GM18526 (cell line): ENCODE data around the gene RBP7.
A peak's percentile ranks its signal among the peaks of the same experiment; 100 is the strongest.

ENCODE experiments used
- POLR2A ChIP-seq: IDR thresholded peaks from 3 replicates; pipeline ENCODE4 v1.6.1; 2011; ENCODE audit not compliant: insufficient read length; ENCODE audit errors: extremely low read depth

The RBP7 gene

GRCh38 chr1:10022656-10023055 lies 25.6 kb downstream of the RBP7 start:
- TF ChIP-seq POLR2A, result no peak

GRCh38 chr1:10025354-10025753 lies 28.3 kb downstream of the RBP7 start:
- no peak for TF ChIP-seq POLR2A

GRCh38 chr1:10027027-10027426 lies 30.0 kb downstream of the RBP7 start:
- TF ChIP-seq POLR2A, result no peak

- no peak for TF ChIP-seq POLR2A
Measured at GRCh38 chr1:10031461-10031860, 34.4 kb downstream of the RBP7 start.

- peak; percentile 42 for TF ChIP-seq POLR2A
Measured at GRCh38 chr1:10032590-10033358, 35.7 kb downstream of the RBP7 start, which contains the start of gene UBE4B. TSS of gene UBE4B (plus strand) at chr1:10032958. CDS start at chr1:10033671, 713 bp downstream.

GRCh38 chr1:10033359-10033845 lies 36.4 kb downstream of the RBP7 start:
- TF ChIP-seq POLR2A, result no peak

- TF ChIP-seq POLR2A, result no peak
Measured at GRCh38 chr1:10042746-10043145, 45.7 kb downstream of the RBP7 start.

GRCh38 chr1:10045480-10046355 lies 48.7 kb downstream of the RBP7 start:
- no peak for TF ChIP-seq POLR2A

GRCh38 chr1:10046356-10047085 lies 49.5 kb downstream of the RBP7 start:
- TF ChIP-seq POLR2A, result no peak

GRCh38 chr1:10048601-10049000 lies 51.6 kb downstream of the RBP7 start:
- no peak for TF ChIP-seq POLR2A

- no peak for TF ChIP-seq POLR2A
Measured at GRCh38 chr1:10050611-10051010, 53.6 kb downstream of the RBP7 start.

GRCh38 chr1:10051656-10052055 lies 54.6 kb downstream of the RBP7 start:
- TF ChIP-seq POLR2A, result no peak

- no peak for TF ChIP-seq POLR2A
Measured at GRCh38 chr1:10052347-10052746, 55.3 kb downstream of the RBP7 start.

- TF ChIP-seq POLR2A, result no peak
Measured at GRCh38 chr1:10054465-10054864, 57.4 kb downstream of the RBP7 start.

GRCh38 chr1:10056599-10056987 lies 59.6 kb downstream of the RBP7 start:
- no peak for TF ChIP-seq POLR2A
